ENCODE data around the gene GMCL1. TPM values are rescaled to one million over a fixed set of nuclear protein-coding genes. Genes with fewer than 3 reads are reported as not detected.
"Not testable (repeated sequence)": the region's sequence is repeated elsewhere in the genome, so short reads cannot be mapped to it uniquely, and the experiment has no call there.

Gene GMCL1
- total and polyA plus RNA-seq, 2 experiments from 2014 or later, result 27.0 to 27.3 TPM

DNA sequence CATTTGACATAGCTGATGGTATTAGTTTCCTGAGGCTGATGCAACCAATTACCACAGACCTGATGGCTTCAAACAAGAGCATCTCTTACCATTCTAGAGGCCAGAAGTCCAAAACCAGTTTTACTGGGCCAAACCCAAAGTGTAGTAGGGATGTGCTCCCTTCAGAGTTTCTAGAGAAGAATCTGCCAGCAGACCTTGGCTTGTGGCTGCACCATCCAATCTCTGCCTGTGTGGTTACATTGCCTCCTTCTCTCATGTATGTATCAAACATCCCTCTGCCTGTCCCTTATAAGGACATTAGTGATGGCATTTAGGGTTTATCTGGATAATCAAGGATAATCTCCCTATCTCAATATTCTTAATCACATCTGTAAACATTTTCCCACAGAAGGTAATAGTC is 59.8 kb downstream of the GMCL1 start (continued):
- TF ChIP-seq, protein P1, sequence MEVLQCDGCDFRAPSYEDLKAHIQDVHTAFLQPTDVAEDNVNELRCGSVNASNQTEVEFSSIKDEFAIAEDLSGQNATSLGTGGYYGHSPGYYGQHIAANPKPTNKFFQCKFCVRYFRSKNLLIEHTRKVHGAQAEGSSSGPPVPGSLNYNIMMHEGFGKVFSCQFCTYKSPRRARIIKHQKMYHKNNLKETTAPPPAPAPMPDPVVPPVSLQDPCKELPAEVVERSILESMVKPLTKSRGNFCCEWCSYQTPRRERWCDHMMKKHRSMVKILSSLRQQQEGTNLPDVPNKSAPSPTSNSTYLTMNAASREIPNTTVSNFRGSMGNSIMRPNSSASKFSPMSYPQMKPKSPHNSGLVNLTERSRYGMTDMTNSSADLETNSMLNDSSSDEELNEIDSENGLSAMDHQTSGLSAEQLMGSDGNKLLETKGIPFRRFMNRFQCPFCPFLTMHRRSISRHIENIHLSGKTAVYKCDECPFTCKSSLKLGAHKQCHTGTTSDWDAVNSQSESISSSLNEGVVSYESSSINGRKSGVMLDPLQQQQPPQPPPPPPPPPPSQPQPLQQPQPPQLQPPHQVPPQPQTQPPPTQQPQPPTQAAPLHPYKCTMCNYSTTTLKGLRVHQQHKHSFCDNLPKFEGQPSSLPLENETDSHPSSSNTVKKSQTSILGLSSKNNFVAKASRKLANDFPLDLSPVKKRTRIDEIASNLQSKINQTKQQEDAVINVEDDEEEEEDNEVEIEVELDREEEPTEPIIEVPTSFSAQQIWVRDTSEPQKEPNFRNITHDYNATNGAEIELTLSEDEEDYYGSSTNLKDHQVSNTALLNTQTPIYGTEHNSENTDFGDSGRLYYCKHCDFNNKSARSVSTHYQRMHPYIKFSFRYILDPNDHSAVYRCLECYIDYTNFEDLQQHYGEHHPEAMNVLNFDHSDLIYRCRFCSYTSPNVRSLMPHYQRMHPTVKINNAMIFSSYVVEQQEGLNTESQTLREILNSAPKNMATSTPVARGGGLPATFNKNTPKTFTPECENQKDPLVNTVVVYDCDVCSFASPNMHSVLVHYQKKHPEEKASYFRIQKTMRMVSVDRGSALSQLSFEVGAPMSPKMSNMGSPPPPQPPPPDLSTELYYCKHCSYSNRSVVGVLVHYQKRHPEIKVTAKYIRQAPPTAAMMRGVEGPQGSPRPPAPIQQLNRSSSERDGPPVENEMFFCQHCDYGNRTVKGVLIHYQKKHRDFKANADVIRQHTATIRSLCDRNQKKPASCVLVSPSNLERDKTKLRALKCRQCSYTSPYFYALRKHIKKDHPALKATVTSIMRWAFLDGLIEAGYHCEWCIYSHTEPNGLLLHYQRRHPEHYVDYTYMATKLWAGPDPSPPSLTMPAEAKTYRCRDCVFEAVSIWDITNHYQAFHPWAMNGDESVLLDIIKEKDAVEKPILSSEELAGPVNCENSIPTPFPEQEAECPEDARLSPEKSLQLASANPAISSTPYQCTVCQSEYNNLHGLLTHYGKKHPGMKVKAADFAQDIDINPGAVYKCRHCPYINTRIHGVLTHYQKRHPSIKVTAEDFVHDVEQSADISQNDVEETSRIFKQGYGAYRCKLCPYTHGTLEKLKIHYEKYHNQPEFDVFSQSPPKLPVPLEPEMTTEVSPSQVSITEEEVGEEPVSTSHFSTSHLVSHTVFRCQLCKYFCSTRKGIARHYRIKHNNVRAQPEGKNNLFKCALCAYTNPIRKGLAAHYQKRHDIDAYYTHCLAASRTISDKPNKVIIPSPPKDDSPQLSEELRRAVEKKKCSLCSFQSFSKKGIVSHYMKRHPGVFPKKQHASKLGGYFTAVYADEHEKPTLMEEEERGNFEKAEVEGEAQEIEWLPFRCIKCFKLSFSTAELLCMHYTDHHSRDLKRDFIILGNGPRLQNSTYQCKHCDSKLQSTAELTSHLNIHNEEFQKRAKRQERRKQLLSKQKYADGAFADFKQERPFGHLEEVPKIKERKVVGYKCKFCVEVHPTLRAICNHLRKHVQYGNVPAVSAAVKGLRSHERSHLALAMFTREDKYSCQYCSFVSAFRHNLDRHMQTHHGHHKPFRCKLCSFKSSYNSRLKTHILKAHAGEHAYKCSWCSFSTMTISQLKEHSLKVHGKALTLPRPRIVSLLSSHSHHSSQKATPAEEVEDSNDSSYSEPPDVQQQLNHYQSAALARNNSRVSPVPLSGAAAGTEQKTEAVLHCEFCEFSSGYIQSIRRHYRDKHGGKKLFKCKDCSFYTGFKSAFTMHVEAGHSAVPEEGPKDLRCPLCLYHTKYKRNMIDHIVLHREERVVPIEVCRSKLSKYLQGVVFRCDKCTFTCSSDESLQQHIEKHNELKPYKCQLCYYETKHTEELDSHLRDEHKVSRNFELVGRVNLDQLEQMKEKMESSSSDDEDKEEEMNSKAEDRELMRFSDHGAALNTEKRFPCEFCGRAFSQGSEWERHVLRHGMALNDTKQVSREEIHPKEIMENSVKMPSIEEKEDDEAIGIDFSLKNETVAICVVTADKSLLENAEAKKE (CRISPR knock-in tag; IDR thresholded peaks at IDR 0.05), result no peak
- no peak for TF ChIP-seq CTCF (conservative IDR thresholded peaks at IDR 0.05; ENCODE audit: low read depth in 2 of 2)

DNA sequence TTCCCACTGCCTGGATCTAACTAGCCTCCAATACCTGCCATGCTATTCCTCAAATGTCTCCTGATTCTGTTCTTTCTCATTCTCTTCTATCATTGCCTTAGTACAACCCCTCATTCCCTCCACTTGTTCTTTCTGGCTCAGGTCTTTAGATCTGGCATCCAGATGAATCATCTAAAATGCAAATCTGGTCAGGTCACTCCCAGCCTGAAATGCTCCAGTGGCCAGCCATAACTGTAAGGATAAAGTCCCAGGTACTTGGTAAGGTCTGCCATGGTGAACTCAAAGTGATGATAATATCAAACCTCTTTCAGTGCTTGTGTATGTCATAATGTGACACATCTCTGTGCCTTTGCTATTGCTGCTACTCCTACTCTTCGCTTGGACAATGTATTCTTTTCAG is 61.4 kb downstream of the GMCL1 start:
- H3K36me3 ChIP-seq (ENCODE audit: insufficient read depth), result no peaks in the 10 kb centered on the region; the same call in 1 of the 2 replicates
- Mint-ChIP-seq H3K27ac (no peak overlapping the region), H3K4me3 (no peak overlapping the region), H3K27me3 (ENCODE audit: insufficient read depth, low read depth, poor library complexity) (no peaks in the 10 kb centered on the region), H3K4me1 (no peaks in the 10 kb centered on the region; the same call in 2 of the 3 replicates), H3K36me3 (ENCODE audit: low read depth) (peaks cover 6% of the 10 kb centered on the region; the same call in 2 of the 3 replicates), H3K9me3 (no peaks in the 10 kb centered on the region; the same call in 2 of the 3 replicates)
- TF ChIP-seq NANOG (IDR thresholded peaks at IDR 0.05; ENCODE audit: borderline replicate concordance) (no peak), EZH2phosphoT487 (IDR thresholded peaks at IDR 0.05; ENCODE audit: unreplicated experiment) (no peak), CTCF (conservative IDR thresholded peaks at IDR 0.05; ENCODE audit: low read depth in 2 of 2) (no peak)
- no peak overlapping the region for H3K4me2 ChIP-seq
- H3K27ac ChIP-seq (ENCODE audit: low read depth), result no peak overlapping the region
- H4K20me1 ChIP-seq (replicated peaks; ENCODE audit: insufficient read depth), result no peaks in the 10 kb centered on the region; the same call in 1 of the 2 replicates
- H3F3A ChIP-seq (replicated peaks; ENCODE audit: low read depth), result 0 out of 2 replicates have a peak, but pooled peaks cover 1% of the 10 kb centered on the region
- ATAC-seq (no peak), DNase-seq (ENCODE audit: low spot score) (no peak)
- peaks cover 20% of the 10 kb centered on the region for H3K79me2 ChIP-seq (replicated peaks; ENCODE audit: insufficient read depth)
- H3K4me1 ChIP-seq (ENCODE audit: insufficient read depth), result no peaks in the 10 kb centered on the region
- no peak overlapping the region for H2AFZ ChIP-seq
- H3K4me3 ChIP-seq, result no peak overlapping the region
- no peaks in the 10 kb centered on the region; the same call in 1 of the 2 replicates for H3K9me2 ChIP-seq (ENCODE audit: insufficient read depth)
- no peaks in the 10 kb centered on the region for H3K27me3 ChIP-seq (ENCODE audit: insufficient read depth)

GRCh38 chr2:69892838-69893424 is 63.5 kb downstream of the GMCL1 start:
- not testable (repeated sequence) for H3K27me3 ChIP-seq (ENCODE audit: insufficient read depth); H3F3A ChIP-seq (replicated peaks; ENCODE audit: low read depth); H3K9me3 Mint-ChIP-seq; H3K27ac Mint-ChIP-seq; H3K4me1 ChIP-seq (ENCODE audit: insufficient read depth); H4K20me1 ChIP-seq (replicated peaks; ENCODE audit: insufficient read depth); H3K9me2 ChIP-seq (ENCODE audit: insufficient read depth); H3K4me1 Mint-ChIP-seq; H3K27me3 Mint-ChIP-seq (ENCODE audit: insufficient read depth, low read depth, poor library complexity); H3K27ac ChIP-seq (ENCODE audit: low read depth)
- Histone ChIP-seq H3K79me2 (replicated peaks; ENCODE audit: insufficient read depth) (peaks cover 29% of the 10 kb centered on the region), H3K36me3 (ENCODE audit: insufficient read depth) (peaks cover 15% of the 10 kb centered on the region), H2AFZ (peak overlapping the region; percentile 100; the same call in 1 of the 2 replicates), H3K4me2 (peak overlapping the region; percentile 92; the same call in 1 of the 2 replicates), H3K4me3 (peak overlapping the region; percentile 96; the same call in 1 of the 2 replicates)
- DNase-seq (ENCODE audit: low spot score) (peak; percentile 17), ATAC-seq (peak; percentile 48)
- peak overlapping the region; percentile 98 for H3K4me3 Mint-ChIP-seq
- H3K36me3 Mint-ChIP-seq (ENCODE audit: low read depth), result peaks cover 26% of the 10 kb centered on the region

Measured in GM23338 (cell line).